HG03025 (cell line): ENCODE measurements around the gene PCBP3.

ENCODE experiments used
- ATAC-seq: cut with Tn5 transposase; IDR thresholded peaks from one replicate; pipeline ENCODE4 v1.9.1; 2021; ENCODE audit warnings: mild to moderate bottlenecking, moderate library complexity; ENCODE audit not compliant: unreplicated experiment, low FRiP score

Gene PCBP3

GRCh38 chr21:45897191-45898027, 253.9 kb downstream of the PCBP3 start:
- no peak for ATAC-seq

GRCh38 chr21:45898028-45898350, 254.5 kb downstream of the PCBP3 start:
- no peak for ATAC-seq

- no peak for ATAC-seq
These were observed 255.3 kb downstream of the PCBP3 start for GRCh38 chr21:45898781-45899180.

DNA sequence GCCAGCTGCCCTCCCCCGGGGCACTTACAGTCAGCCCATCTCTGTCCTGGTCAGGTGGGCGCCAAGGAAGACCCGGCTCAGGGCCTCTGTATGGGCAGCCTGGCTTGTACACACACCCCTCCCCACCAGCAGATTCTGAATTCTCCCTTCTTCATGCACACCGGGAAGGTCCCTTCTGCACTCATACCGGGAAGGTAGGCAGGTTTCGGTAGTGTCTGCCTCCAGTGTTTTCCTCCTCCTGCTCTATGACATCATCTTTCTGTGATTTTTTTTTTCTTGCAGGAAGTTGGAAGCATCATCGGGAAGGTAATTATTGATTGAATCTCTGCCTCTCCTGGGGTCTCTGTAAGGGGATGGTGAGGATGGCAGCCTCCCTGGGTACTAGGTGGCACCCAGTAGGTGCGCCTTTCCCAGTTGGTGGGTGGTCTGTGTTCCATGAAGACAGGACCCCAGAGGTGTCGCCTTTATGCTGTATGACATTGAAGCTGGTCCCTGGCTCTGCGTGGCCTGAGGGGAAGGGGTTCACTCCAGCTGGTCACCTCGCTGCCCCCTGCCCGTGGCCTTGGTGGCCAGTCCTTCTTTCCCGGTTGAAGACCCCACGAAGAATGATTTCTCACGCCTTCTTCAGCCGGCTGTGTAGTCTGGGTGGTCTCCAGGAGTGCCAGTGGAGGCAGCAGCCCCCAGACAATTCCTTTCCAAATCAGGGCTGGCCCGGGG, 255.9 kb downstream of the PCBP3 start:
- ATAC-seq, result no peak

- ATAC-seq, result no peak
These were observed 256.7 kb downstream of the PCBP3 start for GRCh38 chr21:45900034-45900868.

DNA sequence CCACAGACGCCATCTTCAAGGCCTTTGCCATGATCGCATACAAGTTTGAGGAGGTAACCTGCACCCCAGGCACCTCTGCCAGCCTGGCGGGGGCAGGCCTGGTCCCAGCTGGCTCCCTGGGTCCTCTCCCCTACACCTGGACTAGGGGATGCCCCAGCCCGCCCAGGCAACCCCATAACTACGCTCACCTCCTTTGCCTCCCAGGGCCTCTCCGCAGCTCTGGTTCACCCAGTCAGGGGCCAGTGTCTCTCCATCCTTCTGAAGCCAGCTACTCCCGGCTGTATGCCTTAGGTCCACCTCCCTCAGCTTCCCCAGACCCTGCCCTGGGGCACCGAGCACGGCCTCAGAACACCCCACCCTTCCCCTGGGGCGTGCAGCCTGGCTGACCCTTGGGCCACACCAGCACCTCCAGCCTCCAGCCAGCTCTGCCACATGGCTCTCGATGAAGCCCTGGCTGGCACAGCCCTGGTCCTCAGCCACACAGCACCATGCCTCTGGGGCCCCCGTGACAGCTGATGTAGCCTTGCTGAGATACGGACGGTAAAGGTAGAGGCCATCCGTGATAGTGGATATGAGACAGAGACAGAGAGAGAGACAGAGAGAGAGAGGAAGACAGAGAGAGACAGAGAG, 257.7 kb downstream of the PCBP3 start:
- no peak for ATAC-seq

DNA sequence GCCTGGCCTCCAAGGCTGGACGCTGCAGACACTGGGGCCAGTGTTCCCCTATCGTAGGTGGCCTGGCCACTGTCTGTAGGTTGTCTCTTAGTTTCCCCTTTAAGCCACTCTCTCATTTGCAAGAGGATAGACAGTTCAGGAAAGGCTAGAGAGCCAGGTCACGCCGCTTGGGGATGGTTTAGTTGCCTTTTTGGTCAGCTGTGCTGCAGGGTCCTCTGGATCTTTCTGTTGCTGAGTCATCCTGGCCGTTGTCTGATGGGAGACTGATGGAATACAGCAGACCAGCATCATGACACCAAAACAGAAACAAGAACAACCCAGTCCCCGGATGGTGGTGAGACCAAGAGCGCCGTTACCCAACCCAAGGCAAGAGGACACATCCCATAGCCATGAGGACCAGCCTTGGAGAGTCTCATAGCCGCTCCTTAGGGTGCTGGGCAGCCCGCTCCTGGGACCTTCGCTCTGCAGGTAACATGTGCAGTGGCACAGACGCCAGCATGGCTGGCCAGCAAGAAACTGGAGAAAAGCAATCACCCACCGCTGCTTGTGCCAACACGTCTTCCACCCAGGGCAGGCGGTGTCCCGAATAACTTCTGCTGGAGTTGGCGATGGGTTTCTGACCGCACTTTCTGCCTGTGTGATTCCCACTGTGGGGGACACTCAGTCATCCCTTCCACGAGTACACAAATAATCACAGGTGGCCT, 258.9 kb downstream of the PCBP3 start:
- no peak for ATAC-seq

DNA sequence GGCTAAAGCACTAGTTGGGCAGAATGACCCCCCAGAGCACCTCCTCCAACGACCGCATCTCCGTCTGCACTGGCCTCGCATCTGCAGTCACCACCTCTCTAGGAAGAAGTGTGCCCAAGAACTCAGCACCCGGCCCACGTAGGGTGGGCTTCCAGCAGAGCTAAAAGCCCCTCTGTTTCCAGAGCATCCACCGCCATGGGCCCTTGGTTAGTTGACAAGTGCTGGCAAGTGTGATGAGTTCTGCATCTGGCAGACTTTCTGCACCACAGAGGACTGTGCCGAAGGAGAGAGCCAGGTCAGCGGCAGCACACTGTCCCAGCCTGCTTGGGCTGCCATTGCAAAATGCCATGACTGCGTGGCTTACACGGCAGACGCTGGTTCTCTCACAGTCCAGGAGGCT, 261.7 kb downstream of the PCBP3 start:
- ATAC-seq, result no peak

DNA sequence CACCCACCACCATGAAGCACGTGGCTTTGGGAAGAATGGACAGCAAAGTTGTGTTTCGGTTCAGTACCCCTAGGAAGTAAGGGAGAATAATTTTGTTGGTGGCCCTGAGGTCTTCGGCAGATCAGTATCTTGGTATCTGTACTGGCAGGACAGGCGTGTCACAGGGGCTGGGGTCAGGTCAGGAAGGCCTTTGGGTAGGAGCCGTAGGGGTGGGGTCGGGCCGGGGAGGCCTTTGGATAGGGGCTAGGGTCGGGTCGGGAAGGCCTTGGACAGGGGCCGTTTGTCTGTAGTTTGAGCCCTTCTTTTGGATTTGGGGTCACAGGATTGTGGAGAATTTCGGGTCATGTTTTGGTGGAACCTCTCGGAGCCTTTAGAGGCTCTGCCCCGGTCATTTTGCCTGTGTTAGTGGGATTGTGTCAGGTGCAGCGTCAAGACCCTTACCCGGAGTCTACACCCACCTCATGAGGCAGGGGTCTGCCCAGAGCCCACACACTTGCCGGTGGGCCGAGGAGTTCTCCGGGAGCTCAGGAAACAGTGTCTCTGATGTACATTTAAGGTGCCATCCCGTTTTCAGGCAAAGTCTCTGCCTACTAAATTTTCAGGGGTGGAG, 262.8 kb downstream of the PCBP3 start:
- no peak for ATAC-seq

GRCh38 chr21:45906859-45907258, 263.3 kb downstream of the PCBP3 start:
- no peak for ATAC-seq

GRCh38 chr21:45908536-45909237, 265.2 kb downstream of the PCBP3 start:
- no peak for ATAC-seq

- no peak for ATAC-seq
These were observed 265.9 kb downstream of the PCBP3 start for GRCh38 chr21:45909238-45909988.

DNA sequence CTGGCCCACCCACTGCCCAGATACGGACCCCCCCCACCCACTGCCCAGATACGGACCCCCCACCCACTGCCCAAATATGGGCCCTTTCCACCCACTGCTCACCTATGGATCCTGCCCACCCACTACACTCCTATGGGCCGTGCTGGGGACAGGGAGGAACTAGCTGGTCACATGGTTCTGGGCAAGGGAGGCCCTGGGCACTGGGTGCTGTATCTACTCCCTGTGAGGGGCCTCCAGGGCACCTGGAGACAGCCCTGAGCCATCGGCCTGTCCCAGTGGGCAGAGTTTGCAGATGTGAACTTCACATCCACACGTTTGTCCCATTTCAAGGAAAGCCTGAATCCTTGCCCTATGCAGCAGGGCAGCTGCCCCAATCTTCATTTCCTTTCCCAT, 266.6 kb downstream of the PCBP3 start:
- no peak for ATAC-seq

DNA sequence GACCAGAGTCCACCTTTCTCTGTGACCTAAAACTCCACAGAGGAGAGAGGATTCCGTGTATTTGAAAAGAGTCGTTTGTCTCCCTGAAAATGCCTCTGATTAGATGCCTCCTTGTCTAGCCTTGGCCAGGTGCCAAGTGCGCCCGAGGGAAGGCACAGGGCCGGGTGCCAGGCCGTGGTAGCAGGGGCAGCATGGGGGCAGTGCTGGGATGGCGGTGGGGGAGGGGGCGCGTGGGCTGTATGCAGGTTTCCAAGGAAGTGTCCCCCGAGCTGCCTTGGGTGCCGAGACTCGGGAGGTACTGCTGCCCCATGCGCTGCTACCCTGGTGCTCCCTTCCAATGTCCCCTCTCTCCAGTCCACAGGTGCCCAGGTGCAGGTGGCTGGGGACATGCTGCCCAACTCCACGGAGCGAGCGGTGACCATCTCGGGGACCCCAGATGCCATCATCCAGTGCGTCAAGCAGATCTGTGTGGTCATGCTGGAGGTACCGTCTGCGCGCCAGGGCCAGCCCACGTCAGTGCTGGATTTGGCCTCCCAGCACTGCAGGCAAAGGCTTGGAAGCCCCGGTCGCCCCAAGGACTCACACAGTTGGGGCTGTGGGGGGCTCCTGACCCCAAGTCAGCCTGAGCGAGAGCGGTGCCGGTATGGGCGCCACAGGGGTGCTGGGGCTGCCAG, 267.2 kb downstream of the PCBP3 start:
- ATAC-seq, result no peak

GRCh38 chr21:45911806-45912325, 268.3 kb downstream of the PCBP3 start:
- no peak for ATAC-seq

DNA sequence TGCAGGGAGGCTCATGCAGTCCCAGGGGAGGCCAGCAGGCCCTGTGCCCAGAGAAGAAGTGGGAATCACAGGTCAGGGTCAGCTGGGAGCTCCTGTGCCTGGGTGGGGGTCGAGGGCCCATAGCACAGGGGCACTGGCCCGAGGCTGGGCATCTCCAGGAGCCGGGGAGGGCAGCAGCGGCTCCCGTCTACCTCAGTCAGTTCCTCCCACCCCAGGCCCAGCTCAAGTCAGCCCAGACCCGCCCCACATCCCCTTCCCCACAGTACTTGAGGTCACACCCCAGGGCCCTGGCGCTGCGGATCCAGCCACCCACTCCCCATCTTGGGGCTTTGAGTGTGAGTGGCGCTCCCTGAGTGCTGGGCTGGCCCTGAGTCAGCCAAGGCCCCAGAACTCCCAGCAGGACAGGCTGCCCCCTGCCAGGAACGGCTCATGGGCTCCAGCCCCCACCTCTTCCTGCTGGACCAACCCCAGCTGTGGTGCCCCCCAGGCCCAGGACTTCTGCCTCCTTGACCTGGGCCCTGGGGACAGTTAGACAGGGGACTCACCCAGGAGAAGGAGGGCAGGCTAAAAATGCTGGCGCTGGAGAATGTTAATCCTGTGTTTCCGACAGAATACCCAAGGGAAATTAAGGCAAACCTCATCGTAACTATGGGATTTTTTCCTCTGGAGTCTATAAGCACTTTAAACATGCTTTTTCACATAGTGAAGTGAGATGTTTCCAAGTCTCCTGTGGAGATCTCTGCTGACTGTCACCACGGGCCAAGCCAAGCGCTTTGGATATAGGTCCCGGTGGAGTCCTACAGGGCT, 269.3 kb downstream of the PCBP3 start:
- ATAC-seq, result no peak

GRCh38 chr21:45913418-45913765, 269.9 kb downstream of the PCBP3 start:
- ATAC-seq, result no peak
